HG02852 (cell line): ENCODE measurements around the gene JAKMIP2.

Experiments used
- ATAC-seq: cut with Tn5 transposase; IDR thresholded peaks from one replicate; pipeline ENCODE4 v1.9.1; 2021; ENCODE audit warnings: mild to moderate bottlenecking, moderate library complexity; ENCODE audit not compliant: unreplicated experiment

The JAKMIP2 gene

GRCh38 chr5:147704544-147704943 lies 78.0 kb downstream of the JAKMIP2 start:
- no peak for ATAC-seq

- no peak for ATAC-seq
Measured at GRCh38 chr5:147701468-147701867, 81.1 kb downstream of the JAKMIP2 start.

GRCh38 chr5:147699496-147700088 lies 82.9 kb downstream of the JAKMIP2 start:
- no peak for ATAC-seq

- ATAC-seq, result no peak
Measured at GRCh38 chr5:147697380-147697779, 85.1 kb downstream of the JAKMIP2 start.

GRCh38 chr5:147694772-147695171 lies 87.8 kb downstream of the JAKMIP2 start:
- ATAC-seq, result no peak

- ATAC-seq, result no peak
Measured at GRCh38 chr5:147693233-147693632, 89.3 kb downstream of the JAKMIP2 start.

GRCh38 chr5:147691130-147691529 lies 91.4 kb downstream of the JAKMIP2 start:
- no peak for ATAC-seq

GRCh38 chr5:147690595-147690994 lies 91.9 kb downstream of the JAKMIP2 start:
- no peak for ATAC-seq

GRCh38 chr5:147689426-147689825 lies 93.1 kb downstream of the JAKMIP2 start:
- no peak for ATAC-seq

GRCh38 chr5:147688656-147689356 lies 93.7 kb downstream of the JAKMIP2 start:
- ATAC-seq, result no peak

- ATAC-seq, result no peak
Measured at GRCh38 chr5:147687118-147687517, 95.4 kb downstream of the JAKMIP2 start.

GRCh38 chr5:147686421-147686820 lies 96.1 kb downstream of the JAKMIP2 start:
- ATAC-seq, result no peak

GRCh38 chr5:147685993-147686392 lies 96.5 kb downstream of the JAKMIP2 start:
- no peak for ATAC-seq

- ATAC-seq, result no peak
Measured at GRCh38 chr5:147675168-147675567, 107.4 kb downstream of the JAKMIP2 start.

- ATAC-seq, result no peak
Measured at GRCh38 chr5:147674411-147674810, 108.1 kb downstream of the JAKMIP2 start.

- no peak for ATAC-seq
Measured at GRCh38 chr5:147673791-147674190, 108.7 kb downstream of the JAKMIP2 start.

GRCh38 chr5:147673266-147673665 lies 109.3 kb downstream of the JAKMIP2 start:
- ATAC-seq, result no peak

GRCh38 chr5:147671365-147671764 lies 111.2 kb downstream of the JAKMIP2 start:
- ATAC-seq, result peak; percentile 22

GRCh38 chr5:147670815-147671214 lies 111.7 kb downstream of the JAKMIP2 start:
- peak; percentile 63 for ATAC-seq

GRCh38 chr5:147669169-147669869 lies 113.2 kb downstream of the JAKMIP2 start:
- no peak for ATAC-seq

GRCh38 chr5:147668385-147668784 lies 114.1 kb downstream of the JAKMIP2 start:
- no peak for ATAC-seq

- no peak for ATAC-seq
Measured at GRCh38 chr5:147667363-147667762, 115.2 kb downstream of the JAKMIP2 start.
